Mesendoderm (in vitro differentiated cells): ENCODE measurements around the gene MED27.

Experiments used
- DNase-seq: peaks from one replicate; pipeline ENCODE4 v3.0.0; 2013
- H2AK5ac ChIP-seq: 2 replicates; pipeline ENCODE4 v1.6.1; 2013; ENCODE audit warnings: low read length, inconsistent platforms
- H2BK120ac ChIP-seq: 2 replicates; pipeline ENCODE4 v1.6.1; 2013; ENCODE audit warnings: low read depth, mild to moderate bottlenecking, low read length, moderate library complexity, mixed read lengths
- H2BK15ac ChIP-seq: replicated peaks from 2 replicates; pipeline ENCODE4 v1.6.1; 2013; ENCODE audit warnings: low read depth, mild to moderate bottlenecking, moderate library complexity
- H2BK5ac ChIP-seq: 2 replicates; pipeline ENCODE4 v1.6.1; 2013; ENCODE audit warnings: low read length, inconsistent platforms
- H3K18ac ChIP-seq: 2 replicates; pipeline ENCODE4 v1.6.1; 2013; ENCODE audit warnings: mild to moderate bottlenecking, low read length, mixed read lengths
- H3K23ac ChIP-seq: one replicate; pipeline ENCODE4 v1.6.1; 2013; ENCODE audit warnings: low read length
- H3K27ac ChIP-seq: 2 replicates; pipeline ENCODE4 v1.5.1; 2013; ENCODE audit warnings: low read depth, mild to moderate bottlenecking, inconsistent platforms, low read length, moderate library complexity
- H3K27me3 ChIP-seq: 2 replicates; pipeline ENCODE4 v1.6.1; 2013; ENCODE audit warnings: low read length, control low read depth, mild to moderate bottlenecking, inconsistent platforms; ENCODE audit not compliant: insufficient read depth, poor library complexity
- H3K36me3 ChIP-seq: 2 replicates; pipeline ENCODE4 v1.6.1; 2013; ENCODE audit warnings: low read length, inconsistent platforms; ENCODE audit not compliant: control insufficient read depth, insufficient read depth
- H3K4ac ChIP-seq: one replicate; pipeline ENCODE4 v1.6.1; 2013; ENCODE audit warnings: low read depth, mild to moderate bottlenecking, low read length, moderate library complexity
- H3K4me1 ChIP-seq: 2 replicates; pipeline ENCODE4 v1.6.1; 2013; ENCODE audit warnings: low read depth, low read length, inconsistent platforms; ENCODE audit not compliant: control insufficient read depth
- H3K4me2 ChIP-seq: 2 replicates; pipeline ENCODE4 v1.6.1; 2013; ENCODE audit warnings: low read length
- H3K4me3 ChIP-seq: 2 replicates; pipeline ENCODE4 v1.5.1; 2013; ENCODE audit warnings: mild to moderate bottlenecking, low read length
- H3K56ac ChIP-seq: one replicate; pipeline ENCODE4 v1.6.1; 2013; ENCODE audit warnings: low read length
- H3K79me1 ChIP-seq: 2 replicates; pipeline ENCODE4 v1.6.1; 2013; ENCODE audit warnings: low read length, inconsistent platforms
- H3K79me2 ChIP-seq: 2 replicates; pipeline ENCODE4 v1.6.1; 2013; ENCODE audit warnings: mild to moderate bottlenecking, low read length; ENCODE audit not compliant: control insufficient read depth, insufficient read depth
- H3K9ac ChIP-seq: 2 replicates; pipeline ENCODE4 v1.6.1; 2013; ENCODE audit warnings: low read length, inconsistent platforms
- H4K5ac ChIP-seq: one replicate; pipeline ENCODE4 v1.6.1; 2013; ENCODE audit warnings: low read length
- H4K8ac ChIP-seq: one replicate; pipeline ENCODE4 v1.6.1; 2013; ENCODE audit warnings: low read depth, mild to moderate bottlenecking, control low read depth, low read length, moderate library complexity
- WGBS: extraction: QIAGEN DNeasy Blood & Tissue Kit; methylation state at CpG from one replicate; pipeline ENCODE4 v1.1.7; 2013; ENCODE audit warnings: low lambda C conversion rate, missing lambda C conversion rate; ENCODE audit not compliant: insufficient coverage; ENCODE audit errors: extremely low coverage; 5-methylcytosine and 5-hydroxymethylcytosine counted together

The MED27 gene

DNA sequence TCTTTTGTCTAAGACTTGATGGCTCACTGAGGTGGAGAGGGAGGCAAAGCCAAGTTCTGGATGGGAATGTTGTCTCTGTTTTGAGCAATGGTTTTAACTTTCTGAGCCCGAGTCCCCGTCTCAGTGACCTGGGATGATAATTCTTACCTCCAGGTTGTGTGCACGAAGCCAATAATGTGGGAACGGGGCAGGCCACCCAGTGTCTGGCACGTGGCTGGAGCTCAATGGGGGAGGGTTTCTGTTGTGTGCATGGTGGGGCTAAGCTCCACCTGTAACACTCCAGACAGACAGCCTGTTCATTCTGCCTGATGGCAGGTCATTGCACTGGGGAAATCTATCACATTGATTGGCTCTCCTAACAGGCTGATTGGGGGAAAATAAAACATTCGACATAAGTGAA lies 45.1 kb upstream of the MED27 start:
- Histone ChIP-seq H3K4me1 (no peaks in the 10 kb centered on the region), H3K27me3 (no peaks in the 10 kb centered on the region)
- WGBS = no CpG with 5 or more reads among the region's 6 CpGs

DNA sequence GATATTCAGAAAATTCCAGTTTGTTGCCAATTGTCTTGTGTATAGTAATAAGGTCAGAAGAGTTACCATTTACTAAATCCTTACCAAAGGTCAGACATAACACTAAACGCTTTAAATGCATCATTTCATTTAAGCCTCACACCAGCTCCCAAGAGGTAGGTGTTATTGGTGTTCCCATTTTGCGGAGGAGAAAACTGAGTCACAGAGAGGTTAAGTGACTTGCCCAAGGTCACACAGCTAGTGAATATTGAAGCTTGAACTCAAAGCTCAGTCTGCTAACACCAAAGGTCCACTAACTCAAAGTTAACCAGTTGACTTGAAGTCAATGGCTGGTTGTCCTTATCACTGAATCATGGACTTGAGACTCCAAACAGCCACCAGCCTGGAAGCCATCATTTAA lies 41.4 kb upstream of the MED27 start:
- Histone ChIP-seq H2BK5ac (no peak overlapping the region), H3K4me3 (no peak overlapping the region), H2BK120ac (no peak overlapping the region), H3K4ac (no peak overlapping the region), H3K79me2 (no peaks in the 10 kb centered on the region), H3K27me3 (no peaks in the 10 kb centered on the region), H3K4me1 (no peaks in the 10 kb centered on the region), H3K56ac (no peak overlapping the region), H3K23ac (no peak overlapping the region), H4K8ac (no peak overlapping the region), H3K9ac (no peak overlapping the region), H3K79me1 (no peaks in the 10 kb centered on the region), H3K4me2 (no peak overlapping the region), H3K18ac (no peak overlapping the region), H3K27ac (no peak overlapping the region), H2BK15ac (no peak overlapping the region), H4K5ac (no peak overlapping the region), H2AK5ac (no peak overlapping the region), H3K36me3 (no peaks in the 10 kb centered on the region)
- no CpG with 5 or more reads among the region's 2 CpGs for WGBS
- DNase-seq = no peak

More for the DNA sequence above, 45.1 kb upstream of the MED27 start:
- no peaks in the 10 kb centered on the region for H3K79me1 ChIP-seq
- H3K36me3 ChIP-seq = no peaks in the 10 kb centered on the region
- H3K56ac ChIP-seq = no peak overlapping the region
- no peak overlapping the region for H3K18ac ChIP-seq
- no peak overlapping the region for H4K8ac ChIP-seq
- H2AK5ac ChIP-seq = no peak overlapping the region
- H3K9ac ChIP-seq = no peak overlapping the region
- H3K27ac ChIP-seq = no peak overlapping the region
- no peak overlapping the region for H3K4ac ChIP-seq
- no peak overlapping the region for H2BK15ac ChIP-seq
- no peak overlapping the region for H3K23ac ChIP-seq
- DNase-seq = no peak
- H3K4me2 ChIP-seq = no peak overlapping the region
- no peak overlapping the region for H4K5ac ChIP-seq
- no peaks in the 10 kb centered on the region for H3K79me2 ChIP-seq
- no peak overlapping the region for H3K4me3 ChIP-seq
- no peak overlapping the region for H2BK5ac ChIP-seq
- no peak overlapping the region for H2BK120ac ChIP-seq

GRCh38 chr9:132117694-132118093 lies 38.0 kb upstream of the MED27 start:
- no peak overlapping the region for H4K8ac ChIP-seq
- H3K4me2 ChIP-seq = no peak overlapping the region
- H3K79me2 ChIP-seq = no peaks in the 10 kb centered on the region
- DNase-seq = no peak
- no CpG with 5 or more reads among the region's 3 CpGs for WGBS
- no peaks in the 10 kb centered on the region for H3K36me3 ChIP-seq
- H3K23ac ChIP-seq = no peak overlapping the region
- H3K79me1 ChIP-seq = no peaks in the 10 kb centered on the region
- no peak overlapping the region for H2BK5ac ChIP-seq
- no peak overlapping the region for H3K27ac ChIP-seq
- H3K4me3 ChIP-seq = no peak overlapping the region
- no peak overlapping the region for H4K5ac ChIP-seq
- no peak overlapping the region for H2AK5ac ChIP-seq
- no peak overlapping the region for H3K9ac ChIP-seq
- H3K27me3 ChIP-seq = no peaks in the 10 kb centered on the region
- no peak overlapping the region for H3K18ac ChIP-seq
- H3K4ac ChIP-seq = no peak overlapping the region
- no peak overlapping the region for H2BK15ac ChIP-seq
- no peak overlapping the region for H2BK120ac ChIP-seq
- no peak overlapping the region for H3K56ac ChIP-seq
- H3K4me1 ChIP-seq = no peaks in the 10 kb centered on the region

- Histone ChIP-seq H3K79me1 (no peaks in the 10 kb centered on the region), H3K27me3 (no peaks in the 10 kb centered on the region), H2BK15ac (no peak overlapping the region), H3K9ac (no peak overlapping the region), H3K23ac (no peak overlapping the region), H3K36me3 (no peaks in the 10 kb centered on the region), H3K4me2 (no peak overlapping the region), H3K27ac (no peak overlapping the region), H3K4ac (no peak overlapping the region), H2BK5ac (no peak overlapping the region), H4K8ac (no peak overlapping the region), H3K79me2 (no peaks in the 10 kb centered on the region), H3K4me3 (no peak overlapping the region), H3K4me1 (no peaks in the 10 kb centered on the region), H3K56ac (no peak overlapping the region), H2BK120ac (no peak overlapping the region), H3K18ac (no peak overlapping the region), H2AK5ac (no peak overlapping the region), H4K5ac (no peak overlapping the region)
- no peak for DNase-seq
- WGBS = no CpG with 5 or more reads among the region's 3 CpGs
Measured at GRCh38 chr9:132116583-132116982, 36.9 kb upstream of the MED27 start.

GRCh38 chr9:132114102-132114707 lies 34.5 kb upstream of the MED27 start:
- Histone ChIP-seq H3K4me3 (no peak overlapping the region), H3K23ac (no peak overlapping the region), H2BK5ac (no peak overlapping the region), H3K27me3 (no peaks in the 10 kb centered on the region), H3K36me3 (no peaks in the 10 kb centered on the region), H3K56ac (no peak overlapping the region), H3K79me2 (no peaks in the 10 kb centered on the region), H2AK5ac (no peak overlapping the region), H4K8ac (no peak overlapping the region), H4K5ac (no peak overlapping the region), H3K4ac (no peak overlapping the region), H2BK120ac (no peak overlapping the region), H3K4me2 (no peak overlapping the region), H3K27ac (no peak overlapping the region), H3K4me1 (no peaks in the 10 kb centered on the region), H3K79me1 (no peaks in the 10 kb centered on the region), H2BK15ac (no peak overlapping the region), H3K9ac (no peak overlapping the region), H3K18ac (no peak overlapping the region)
- peak; percentile 74 for DNase-seq
- WGBS = no CpG with 5 or more reads among the region's 18 CpGs

DNA sequence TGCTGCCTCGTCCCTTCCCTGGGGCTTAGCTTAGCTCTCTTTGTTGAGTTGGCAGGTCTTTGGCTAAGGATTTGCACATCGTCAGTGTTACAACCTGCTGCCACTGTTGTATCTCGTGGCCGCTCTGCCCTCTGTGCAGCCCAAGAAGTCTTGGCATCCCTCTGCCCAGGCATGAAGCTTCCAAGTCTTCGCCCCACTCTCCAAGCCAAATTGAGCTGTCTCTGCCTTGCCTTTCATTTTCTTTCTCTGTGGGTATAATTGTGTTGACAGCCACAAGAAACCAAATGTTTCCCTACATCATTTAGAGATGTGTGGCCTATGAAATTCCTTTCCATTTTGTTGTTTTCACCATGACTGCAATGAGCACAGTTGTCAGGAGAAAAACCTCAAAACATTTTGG lies 29.6 kb upstream of the MED27 start:
- Histone ChIP-seq H3K23ac (no peak overlapping the region), H3K9ac (no peak overlapping the region), H3K4me2 (no peak overlapping the region), H3K27ac (no peak overlapping the region), H2BK5ac (no peak overlapping the region), H3K79me1 (no peaks in the 10 kb centered on the region), H3K4ac (no peak overlapping the region), H4K8ac (no peak overlapping the region), H3K4me3 (no peak overlapping the region), H2BK15ac (no peak overlapping the region), H3K79me2 (no peaks in the 10 kb centered on the region), H2AK5ac (no peak overlapping the region), H2BK120ac (no peak overlapping the region), H3K4me1 (no peaks in the 10 kb centered on the region), H4K5ac (no peak overlapping the region), H3K27me3 (no peaks in the 10 kb centered on the region), H3K56ac (no peak overlapping the region), H3K36me3 (no peaks in the 10 kb centered on the region), H3K18ac (no peak overlapping the region)
- no peak for DNase-seq
- WGBS = no CpG with 5 or more reads among the region's 5 CpGs
